Measurements from ENCODE around the gene IL18BP.

The IL18BP gene

DNA sequence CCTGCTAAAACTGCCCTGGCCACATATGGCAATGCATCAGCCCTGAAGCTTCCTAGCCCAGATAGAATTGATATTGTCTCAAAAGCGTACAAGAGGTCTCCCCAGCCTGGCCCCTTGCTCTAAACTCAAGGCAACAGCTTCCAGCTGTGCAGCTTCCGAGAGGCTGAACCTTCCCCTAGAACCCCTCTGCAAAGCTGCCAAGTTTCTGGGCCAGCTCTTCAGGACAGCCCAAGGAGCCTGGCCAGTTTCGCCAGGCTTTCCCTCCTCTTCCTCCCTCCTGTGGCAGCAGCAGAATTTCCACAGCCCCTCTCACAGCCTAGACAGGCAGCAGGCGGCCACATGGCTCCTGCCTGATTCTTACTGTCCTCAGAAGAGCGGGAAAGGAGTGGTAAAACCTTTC, 47.1 kb downstream of the IL18BP start:
- no peak for DNase-seq (ENCODE audit: low read depth in 2 of 2)

DNA sequence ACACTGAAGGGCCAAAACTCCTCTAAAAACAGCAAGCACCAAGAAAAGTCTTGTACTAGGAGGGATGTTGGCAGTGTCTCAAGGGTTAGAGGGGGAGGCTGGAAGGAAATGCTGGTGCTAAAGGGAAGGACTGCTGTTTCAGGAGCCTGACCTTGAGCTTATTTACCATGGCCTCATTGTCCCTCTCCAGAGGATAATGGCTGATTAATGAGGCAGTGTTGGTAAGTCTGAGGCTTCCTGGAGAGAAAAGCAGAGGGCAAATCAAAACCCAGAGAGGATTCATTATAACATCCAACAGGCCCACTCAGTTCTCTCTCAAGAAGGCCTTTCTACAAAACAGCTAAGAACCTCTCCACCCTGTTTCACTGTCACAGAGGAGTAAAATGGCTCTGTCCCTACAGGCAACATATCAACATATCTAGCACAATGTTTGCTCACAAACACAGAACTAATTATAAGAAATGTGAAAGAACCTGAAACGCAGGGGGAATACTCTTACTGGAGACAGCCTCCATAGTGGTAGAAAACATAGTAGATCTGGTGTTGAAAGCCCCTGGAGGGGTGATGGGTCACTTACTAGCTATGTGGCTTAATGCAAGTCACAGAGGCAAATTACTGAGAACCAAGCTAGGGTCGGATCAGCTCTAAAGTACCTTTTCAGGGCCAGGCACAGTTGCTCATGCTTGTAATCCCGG, 50.2 kb downstream of the IL18BP start:
- DNase-seq (ENCODE audit: low read depth in 2 of 2) = no peak
